HG02981 (cell line): ENCODE results near the gene CUL1.
"Not testable (repeated sequence)": the region's sequence is repeated elsewhere in the genome, so short reads cannot be mapped to it uniquely, and the experiment has no call there.

Source experiments
- ATAC-seq: cut with Tn5 transposase; IDR thresholded peaks from one replicate; pipeline ENCODE4 v1.9.1; 2021; ENCODE audit warnings: mild to moderate bottlenecking, moderate library complexity; ENCODE audit not compliant: unreplicated experiment

CUL1 gene

GRCh38 chr7:148696787-148697186 is 1.9 kb upstream of the CUL1 start:
- ATAC-seq: no peak

GRCh38 chr7:148697256-148698006 is 1.3 kb upstream of the CUL1 start:
- ATAC-seq: no peak

DNA sequence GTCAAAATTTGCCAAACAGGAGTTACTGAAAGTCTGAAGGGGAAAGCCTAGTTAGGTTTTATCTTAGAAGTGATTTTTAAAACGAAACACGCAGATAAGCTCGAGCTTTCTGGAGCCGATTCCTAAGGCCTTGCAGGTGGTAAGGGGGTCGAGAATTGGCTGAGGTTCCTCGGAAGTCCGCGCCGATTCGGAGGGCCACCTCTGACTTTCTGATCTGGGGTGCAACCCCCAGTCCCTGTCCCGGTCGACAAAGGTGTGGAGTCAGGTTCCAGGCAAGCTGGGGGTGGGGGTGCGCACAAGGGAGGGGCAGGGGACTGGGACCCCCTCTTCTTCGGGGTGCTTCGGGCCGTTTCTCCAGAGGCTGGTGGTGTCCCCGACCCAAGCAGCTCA is 701 bp upstream of the CUL1 start:
- ATAC-seq: peak; percentile 7

DNA sequence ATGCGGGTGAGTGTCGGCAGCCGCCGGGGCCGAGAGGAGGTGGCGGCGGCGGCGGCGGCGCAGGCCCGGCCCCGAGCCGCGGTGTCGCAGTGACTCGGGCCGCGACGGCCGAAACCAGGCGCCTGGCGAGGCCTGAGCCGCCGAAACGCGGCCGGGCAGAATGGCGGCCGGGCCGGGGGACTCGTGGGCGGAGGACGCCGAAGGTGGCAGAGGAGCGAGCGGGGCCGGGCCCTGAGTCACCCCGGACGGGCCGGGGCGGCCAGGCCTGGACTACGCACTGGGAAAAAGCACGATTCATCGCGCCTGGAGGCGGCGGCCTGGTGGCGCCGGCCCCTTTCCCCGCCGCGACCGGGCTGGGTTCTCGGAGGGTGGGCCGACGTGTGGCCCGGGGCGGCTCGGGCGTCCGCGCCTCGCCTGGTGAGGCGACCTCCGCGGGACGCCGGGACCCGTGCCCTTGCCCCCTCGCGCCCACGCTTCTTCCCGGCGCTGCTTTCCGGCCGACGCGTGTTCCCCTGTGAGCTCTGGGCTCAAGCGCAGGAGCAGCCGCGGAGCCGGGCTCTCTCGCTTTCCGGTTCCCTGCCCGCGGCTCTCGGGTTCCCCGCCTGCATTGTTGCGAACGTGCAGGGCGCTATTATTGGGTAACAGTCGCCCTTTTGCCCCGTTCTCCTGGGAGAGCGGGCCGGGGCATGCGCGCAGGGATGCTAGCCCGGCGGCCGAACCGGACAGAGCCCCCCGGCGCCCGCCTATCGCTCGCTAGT is 500 bp downstream of the CUL1 start:
- ATAC-seq: peak; percentile 37

GRCh38 chr7:148699782-148700629 is 1.3 kb downstream of the CUL1 start:
- ATAC-seq: no peak

DNA sequence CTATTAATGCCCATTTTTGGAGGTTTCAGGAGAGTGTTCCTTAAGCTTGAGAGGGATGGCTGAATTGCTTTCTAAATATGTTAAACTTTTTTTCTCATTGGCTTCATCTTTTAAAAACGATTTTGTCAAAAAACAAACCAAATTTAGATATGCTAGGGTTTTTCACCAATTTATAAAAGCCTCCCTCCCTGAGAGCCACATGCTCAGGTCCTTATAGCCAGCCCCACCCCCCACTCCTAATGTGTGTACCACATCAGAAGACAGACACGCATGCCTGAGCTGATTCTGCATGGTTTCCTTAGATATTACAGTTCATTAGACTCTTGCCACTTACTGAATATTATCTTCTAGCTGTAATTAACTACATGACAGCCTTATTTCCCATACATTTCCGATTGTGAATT is 2.0 kb downstream of the CUL1 start:
- no peak for ATAC-seq

- ATAC-seq: no peak
These were observed 2.7 kb downstream of the CUL1 start for GRCh38 chr7:148701414-148701813.

DNA sequence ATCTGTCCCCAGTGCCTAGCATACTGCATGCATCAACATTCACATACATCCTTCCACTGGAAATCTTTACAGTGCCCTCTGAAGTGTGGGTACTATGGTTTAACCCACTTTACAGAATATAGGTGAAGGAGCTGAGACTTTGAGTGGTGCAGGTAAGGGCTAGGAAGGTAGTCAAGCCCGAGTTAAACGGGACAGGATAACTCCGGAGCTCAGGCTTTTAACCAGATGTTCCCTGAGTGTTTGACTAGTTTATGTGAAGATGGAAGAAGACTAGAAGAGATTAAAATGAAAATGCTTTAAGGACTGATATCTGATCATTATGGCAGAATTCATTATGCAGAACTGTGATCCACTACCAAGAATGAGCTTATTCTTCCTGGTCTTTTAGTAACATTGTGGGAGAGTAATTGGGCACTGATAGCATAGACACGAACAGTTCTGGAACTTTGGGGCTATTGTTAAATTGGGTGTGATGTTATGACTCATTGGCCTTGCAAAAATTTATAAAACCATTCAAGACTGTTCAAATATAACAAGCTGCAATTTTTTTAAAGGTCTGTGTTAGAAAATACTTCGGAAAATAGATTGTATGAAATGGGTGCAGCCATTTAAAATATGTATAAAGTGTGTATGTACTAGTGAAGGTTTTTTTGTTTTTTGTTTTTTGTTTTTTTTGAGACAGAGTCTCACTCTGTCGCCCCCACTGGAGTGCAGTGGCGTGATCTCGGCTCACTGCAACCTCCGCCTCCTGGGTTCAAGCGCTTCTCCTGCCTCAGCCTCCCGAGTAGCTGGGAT is 4.4 kb downstream of the CUL1 start:
- ATAC-seq: no peak

DNA sequence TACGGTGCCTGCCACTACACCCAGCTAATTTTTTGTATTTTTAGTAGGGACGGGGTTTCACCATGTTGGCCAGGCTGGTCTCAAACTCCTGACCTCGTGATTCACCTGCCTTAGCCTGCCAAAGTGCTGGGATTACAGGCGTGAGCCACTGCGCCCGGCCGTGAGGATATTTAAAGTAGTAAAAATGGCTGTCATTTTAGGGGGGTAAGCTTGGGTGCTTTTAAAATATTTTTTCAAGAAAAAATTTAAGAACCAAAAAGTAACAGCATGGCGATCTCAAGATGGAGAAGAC is 4.9 kb downstream of the CUL1 start:
- not testable (repeated sequence) for ATAC-seq

- ATAC-seq: no peak
These were observed 5.5 kb downstream of the CUL1 start for GRCh38 chr7:148704189-148704588.

- ATAC-seq: no peak
These were observed 6.3 kb downstream of the CUL1 start for GRCh38 chr7:148704970-148705369.

DNA sequence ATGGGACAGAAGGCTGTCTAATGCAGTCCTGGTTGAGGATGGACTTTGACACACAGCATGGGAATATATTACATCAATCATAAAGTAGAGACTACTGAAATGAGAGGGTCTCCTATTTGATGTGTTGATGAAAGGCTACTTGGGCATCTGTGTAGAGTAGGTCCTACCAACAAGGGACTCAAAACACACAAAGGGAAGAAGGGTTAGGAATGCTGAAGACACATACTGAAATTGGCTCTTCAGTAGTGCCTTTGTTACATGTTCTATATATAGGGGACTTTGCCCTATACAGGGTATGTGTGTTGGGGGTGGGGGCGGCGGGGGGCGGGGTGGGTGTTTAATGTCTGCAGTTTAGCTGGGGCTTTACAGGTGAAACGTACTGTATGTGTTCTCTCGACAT is 7.7 kb downstream of the CUL1 start:
- no peak for ATAC-seq

DNA sequence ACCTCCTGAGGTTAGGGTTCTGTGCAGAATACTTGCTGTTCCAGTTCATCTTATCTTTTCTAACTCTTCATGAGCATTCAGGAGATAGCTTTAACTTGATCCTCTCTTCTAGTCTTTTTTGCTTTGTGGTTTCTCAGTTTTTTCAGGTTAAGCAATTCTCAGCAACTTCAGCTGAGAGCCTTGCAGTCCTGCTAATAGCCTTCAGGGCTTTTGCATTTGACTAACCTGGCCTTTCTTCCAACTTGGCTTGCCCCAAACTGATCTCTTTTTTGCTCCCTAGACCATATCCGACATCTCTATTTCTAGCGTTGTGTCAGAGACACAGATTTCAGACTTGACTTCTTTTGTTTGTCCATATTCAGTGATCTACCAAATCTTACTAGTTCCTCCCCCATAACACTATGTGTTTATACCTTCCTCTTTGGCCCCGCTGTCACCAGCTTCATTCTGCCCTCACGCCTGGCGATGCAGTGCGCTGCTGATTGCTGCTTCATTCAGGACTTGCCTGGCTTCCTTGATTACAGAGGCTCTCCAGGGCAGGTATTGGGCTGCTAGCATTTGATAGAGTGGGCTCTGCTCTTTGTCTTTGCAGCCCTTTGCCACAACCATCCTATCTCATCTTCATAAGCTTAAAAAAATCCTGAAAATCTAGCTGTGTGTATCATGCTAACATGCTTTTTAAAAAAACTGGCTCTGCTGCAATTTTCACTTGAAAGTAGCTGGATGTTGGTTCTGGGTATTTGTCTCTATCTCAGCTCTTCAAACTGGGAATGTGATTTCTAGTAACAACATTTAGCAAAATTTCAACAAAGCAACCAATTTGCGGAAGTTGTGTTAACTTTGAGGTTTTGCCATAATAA is 9.6 kb downstream of the CUL1 start:
- ATAC-seq: no peak

- ATAC-seq: no peak
These were observed 10.3 kb downstream of the CUL1 start for GRCh38 chr7:148709014-148709413.

- not testable (repeated sequence) for ATAC-seq
These were observed 11.7 kb downstream of the CUL1 start for GRCh38 chr7:148710426-148710825.

GRCh38 chr7:148711191-148712102 is 12.7 kb downstream of the CUL1 start:
- no peak for ATAC-seq

- peak; percentile 51 for ATAC-seq
These were observed 14.1 kb downstream of the CUL1 start for GRCh38 chr7:148712678-148713329.

GRCh38 chr7:148714498-148714897 is 15.8 kb downstream of the CUL1 start:
- ATAC-seq: no peak
